ENCODE data around the gene TBC1D10B. TPM values are rescaled to one million over a fixed set of nuclear protein-coding genes. Genes with fewer than 3 reads are reported as not detected.
A peak's percentile ranks its signal among the peaks of the same experiment; 100 is the strongest.

TBC1D10B gene
- total and polyA plus RNA-seq, 3 experiments from 2014 or later, result 17.3 to 61.4 (median 59.0) TPM

- no peak for DNase-seq
- ChIA-PET CTCF (interaction anchor here (1.0 to 1.2 kb wide), 6 partner anchors 9 to 51 kb away, joined by 3 read pairs; partner anchors contain the start of gene ZNF771), POLR2A (interaction anchor here (1.1 to 2.7 kb wide), 5 partner anchors 9 to 48 kb away, joined by 3 to 35 read pairs (median 9); partner anchors contain the start of genes CD2BP2 and SEPTIN1)
- Histone ChIP-seq H3K4me3 (ENCODE audit: low read length) (peak overlapping the region; percentile 88), H3K27ac (ENCODE audit: low read depth, low read length) (peak overlapping the region; percentile 62), H3K27me3 (ENCODE audit: insufficient read depth, low read length, poor library complexity, severe bottlenecking) (no peaks in the 10 kb centered on the region), H3K4me1 (ENCODE audit: insufficient read depth, low read length) (peaks cover 35% of the 10 kb centered on the region), H3K9me3 (ENCODE audit: low read length) (no peaks in the 10 kb centered on the region), H3K36me3 (ENCODE audit: insufficient read depth, low read length) (peaks cover 7% of the 10 kb centered on the region)
- Mint-ChIP-seq H3K9me3 (no peaks in the 10 kb centered on the region), H3K4me1 (peaks cover 44 to 63% (median 59%) of the 10 kb centered on the region in 3 donors), H3K27me3 (peaks cover 0 to 2% of the 10 kb centered on the region in 2 donors), H3K27ac (peak overlapping the region; percentile 43 to 94 (median 68)), H3K4me3 (peak overlapping the region; percentile 83 to 91 (median 89)), H3K36me3 (peaks cover 0 to 31% (median 5%) of the 10 kb centered on the region in 3 donors)
These were observed 980 bp downstream of the TBC1D10B start for GRCh38 chr16:30369091-30369937.

GRCh38 chr16:30368792-30369090 lies 1.6 kb downstream of the TBC1D10B start:
- ChIA-PET POLR2A (interaction anchor here (1.1 to 1.3 kb wide), 2 partner anchors 14 kb away, joined by 3 to 9 read pairs; partner anchors contain the start of genes CD2BP2 and SEPTIN1), CTCF (interaction anchor here (1.0 to 1.2 kb wide), 6 partner anchors 9 to 51 kb away, joined by 3 read pairs; partner anchors contain the start of gene ZNF771)
- peak overlapping the region; percentile 62 for H3K27ac ChIP-seq (ENCODE audit: low read depth, low read length)
- peaks cover 44 to 64% (median 60%) of the 10 kb centered on the region in 3 donors for H3K4me1 Mint-ChIP-seq
- H3K4me3 ChIP-seq (ENCODE audit: low read length), result peak overlapping the region; percentile 88
- H3K9me3 Mint-ChIP-seq, result no peaks in the 10 kb centered on the region
- H3K36me3 Mint-ChIP-seq, result peaks cover 0 to 36% (median 5%) of the 10 kb centered on the region in 3 donors
- peak overlapping the region; percentile 43 to 94 (median 68) for H3K27ac Mint-ChIP-seq
- no peaks in the 10 kb centered on the region for H3K9me3 ChIP-seq (ENCODE audit: low read length)
- peaks cover 0 to 2% of the 10 kb centered on the region in 2 donors for H3K27me3 Mint-ChIP-seq
- peaks cover 35% of the 10 kb centered on the region for H3K4me1 ChIP-seq (ENCODE audit: insufficient read depth, low read length)
- DNase-seq, result no peak
- H3K27me3 ChIP-seq (ENCODE audit: insufficient read depth, low read length, poor library complexity, severe bottlenecking), result no peaks in the 10 kb centered on the region
- peaks cover 7% of the 10 kb centered on the region for H3K36me3 ChIP-seq (ENCODE audit: insufficient read depth, low read length)
- H3K4me3 Mint-ChIP-seq, result peak overlapping the region; percentile 83 to 91 (median 89)

- H3K4me3 ChIP-seq (ENCODE audit: low read length), result peak overlapping the region; percentile 88
- H3K36me3 Mint-ChIP-seq, result peaks cover 0 to 40% (median 8%) of the 10 kb centered on the region in 3 donors
These were observed 2.0 kb downstream of the TBC1D10B start for GRCh38 chr16:30368122-30368791.

GRCh38 chr16:30367349-30368009 lies 2.8 kb downstream of the TBC1D10B start:
- Histone ChIP-seq H3K4me3 (ENCODE audit: low read length) (peak overlapping the region; percentile 88), H3K27me3 (ENCODE audit: insufficient read depth, low read length, poor library complexity, severe bottlenecking) (no peaks in the 10 kb centered on the region), H3K27ac (ENCODE audit: low read depth, low read length) (no peak overlapping the region), H3K36me3 (ENCODE audit: insufficient read depth, low read length) (peaks cover 9% of the 10 kb centered on the region), H3K4me1 (ENCODE audit: insufficient read depth, low read length) (peaks cover 35% of the 10 kb centered on the region), H3K9me3 (ENCODE audit: low read length) (no peaks in the 10 kb centered on the region)
- no peak for DNase-seq
- no peaks in the 10 kb centered on the region for H3K9me3 Mint-ChIP-seq
- ChIA-PET POLR2A (interaction anchor here (1.2 kb wide), 1 partner anchor 15 kb away, joined by 3 read pairs; the partner anchor contains the start of gene SEPTIN1), CTCF (interaction anchor here (1.0 to 2.1 kb wide), 2 partner anchors 42 kb away, joined by 4 to 5 read pairs; no protein-coding TSS in a partner anchor)
- H3K27ac Mint-ChIP-seq, result peak overlapping the region; percentile 43 to 95 (median 74)
- H3K4me1 Mint-ChIP-seq, result peaks cover 45 to 60% (median 59%) of the 10 kb centered on the region in 3 donors
- peak overlapping the region; percentile 83 to 91 (median 89) for H3K4me3 Mint-ChIP-seq
- H3K36me3 Mint-ChIP-seq, result peaks cover 3 to 45% (median 12%) of the 10 kb centered on the region in 3 donors
- H3K27me3 Mint-ChIP-seq, result peaks cover 0 to 2% of the 10 kb centered on the region in 2 donors

More at GRCh38 chr16:30368122-30368791, 2.0 kb downstream of the TBC1D10B start:
- Histone ChIP-seq H3K36me3 (ENCODE audit: insufficient read depth, low read length) (peaks cover 7% of the 10 kb centered on the region), H3K27me3 (ENCODE audit: insufficient read depth, low read length, poor library complexity, severe bottlenecking) (no peaks in the 10 kb centered on the region), H3K4me1 (ENCODE audit: insufficient read depth, low read length) (peaks cover 35% of the 10 kb centered on the region), H3K27ac (ENCODE audit: low read depth, low read length) (peak overlapping the region; percentile 62), H3K9me3 (ENCODE audit: low read length) (no peaks in the 10 kb centered on the region)
- Mint-ChIP-seq H3K4me3 (peak overlapping the region; percentile 83 to 91 (median 89)), H3K9me3 (no peaks in the 10 kb centered on the region), H3K27me3 (peaks cover 0 to 2% of the 10 kb centered on the region in 2 donors), H3K27ac (peak overlapping the region; percentile 43 to 94 (median 68)), H3K4me1 (peaks cover 44 to 64% (median 60%) of the 10 kb centered on the region in 3 donors)
- ChIA-PET POLR2A (interaction anchor here (1.1 to 1.3 kb wide), 3 partner anchors 14 kb away, joined by 3 to 9 read pairs (median 3); partner anchors contain the start of genes CD2BP2 and SEPTIN1), CTCF (interaction anchor here (1.0 to 1.2 kb wide), 6 partner anchors 11 to 52 kb away, joined by 3 to 4 read pairs (median 3); partner anchors contain the start of gene ZNF771)
- no peak for DNase-seq

GRCh38 chr16:30366511-30366910 lies 3.8 kb downstream of the TBC1D10B start:
- Mint-ChIP-seq H3K27me3 (peaks cover 0 to 2% of the 10 kb centered on the region in 2 donors), H3K4me1 (peaks cover 40 to 58% (median 53%) of the 10 kb centered on the region in 3 donors), H3K36me3 (peaks cover 3 to 50% (median 15%) of the 10 kb centered on the region in 3 donors), H3K4me3 (peak overlapping the region; percentile 38 to 91 (median 85)), H3K27ac (peak overlapping the region in 7 of 8 donors; percentile 24 to 95 (median 61)), H3K9me3 (no peaks in the 10 kb centered on the region)
- POLR2A ChIA-PET, result interaction anchor here (1.6 kb wide), 1 partner anchor 16 kb away, joined by 3 read pairs; the partner anchor contains the start of gene SEPTIN1
- H3K9me3 ChIP-seq (ENCODE audit: low read length), result no peaks in the 10 kb centered on the region
- CTCF ChIA-PET, result interaction anchor here (0.7 to 2.1 kb wide), 2 partner anchors 43 to 223 kb away, joined by 3 to 5 read pairs; no protein-coding TSS in a partner anchor
- peaks cover 29% of the 10 kb centered on the region for H3K4me1 ChIP-seq (ENCODE audit: insufficient read depth, low read length)
- no peak for DNase-seq
- H3K27me3 ChIP-seq (ENCODE audit: insufficient read depth, low read length, poor library complexity, severe bottlenecking), result no peaks in the 10 kb centered on the region
- peaks cover 12% of the 10 kb centered on the region for H3K36me3 ChIP-seq (ENCODE audit: insufficient read depth, low read length)
- no peak overlapping the region for H3K27ac ChIP-seq (ENCODE audit: low read depth, low read length)
- H3K4me3 ChIP-seq (ENCODE audit: low read length), result no peak overlapping the region

- no peak overlapping the region for H3K27ac ChIP-seq (ENCODE audit: low read depth, low read length)
- ChIA-PET CTCF (interaction anchor here (0.7 to 2.1 kb wide), 3 partner anchors 10 to 45 kb away, joined by 3 to 5 read pairs (median 3); partner anchors contain the start of genes CD2BP2 and ZNF48), POLR2A (interaction anchor here (0.8 to 1.6 kb wide), 2 partner anchors 17 to 30 kb away, joined by 3 read pairs; partner anchors contain the start of gene SEPTIN1)
- no peak for DNase-seq
- H3K4me3 Mint-ChIP-seq, result no peak overlapping the region
- H3K27me3 ChIP-seq (ENCODE audit: insufficient read depth, low read length, poor library complexity, severe bottlenecking), result no peaks in the 10 kb centered on the region
- H3K27me3 Mint-ChIP-seq, result no peaks in the 10 kb centered on the region
- peaks cover 3 to 58% (median 18%) of the 10 kb centered on the region in 3 donors for H3K36me3 Mint-ChIP-seq
- no peaks in the 10 kb centered on the region for H3K9me3 ChIP-seq (ENCODE audit: low read length)
- peaks cover 24% of the 10 kb centered on the region for H3K4me1 ChIP-seq (ENCODE audit: insufficient read depth, low read length)
- no peak overlapping the region for H3K4me3 ChIP-seq (ENCODE audit: low read length)
- H3K4me1 Mint-ChIP-seq, result peaks cover 33 to 50% (median 45%) of the 10 kb centered on the region in 3 donors
- peak overlapping the region in 2 of 8 donors; percentile 3 to 71 for H3K27ac Mint-ChIP-seq
- no peaks in the 10 kb centered on the region for H3K9me3 Mint-ChIP-seq
- H3K36me3 ChIP-seq (ENCODE audit: insufficient read depth, low read length), result peaks cover 12% of the 10 kb centered on the region
These were observed 5.1 kb downstream of the TBC1D10B start for GRCh38 chr16:30365200-30365599.

- no peak overlapping the region for H3K4me3 ChIP-seq (ENCODE audit: low read length)
- Mint-ChIP-seq H3K27me3 (no peaks in the 10 kb centered on the region), H3K9me3 (no peaks in the 10 kb centered on the region), H3K27ac (peak overlapping the region in 1 of 8 donors; percentile 6), H3K36me3 (peaks cover 3 to 73% (median 17%) of the 10 kb centered on the region in 3 donors), H3K4me3 (no peak overlapping the region), H3K4me1 (peaks cover 8 to 23% (median 17%) of the 10 kb centered on the region in 3 donors)
- no peak overlapping the region for H3K27ac ChIP-seq (ENCODE audit: low read depth, low read length)
- H3K36me3 ChIP-seq (ENCODE audit: insufficient read depth, low read length), result peaks cover 12% of the 10 kb centered on the region
- H3K4me1 ChIP-seq (ENCODE audit: insufficient read depth, low read length), result peaks cover under 1% of the 10 kb centered on the region
- H3K9me3 ChIP-seq (ENCODE audit: low read length), result no peaks in the 10 kb centered on the region
- POLR2A ChIA-PET, result no interaction called here
- DNase-seq, result no peak
- H3K27me3 ChIP-seq (ENCODE audit: insufficient read depth, low read length, poor library complexity, severe bottlenecking), result no peaks in the 10 kb centered on the region
- CTCF ChIA-PET, result no interaction called here
These were observed 9.1 kb downstream of the TBC1D10B start for GRCh38 chr16:30361180-30361579.
